ENCODE measurements around the gene JAM3. TPM values are rescaled to one million over a fixed set of nuclear protein-coding genes. Genes with fewer than 3 reads are reported as not detected.

The JAM3 gene
- total and polyA plus RNA-seq, 2 of the 4 experiments (the other 2 are of a cell fraction): 38.0 to 71.5 TPM

DNA sequence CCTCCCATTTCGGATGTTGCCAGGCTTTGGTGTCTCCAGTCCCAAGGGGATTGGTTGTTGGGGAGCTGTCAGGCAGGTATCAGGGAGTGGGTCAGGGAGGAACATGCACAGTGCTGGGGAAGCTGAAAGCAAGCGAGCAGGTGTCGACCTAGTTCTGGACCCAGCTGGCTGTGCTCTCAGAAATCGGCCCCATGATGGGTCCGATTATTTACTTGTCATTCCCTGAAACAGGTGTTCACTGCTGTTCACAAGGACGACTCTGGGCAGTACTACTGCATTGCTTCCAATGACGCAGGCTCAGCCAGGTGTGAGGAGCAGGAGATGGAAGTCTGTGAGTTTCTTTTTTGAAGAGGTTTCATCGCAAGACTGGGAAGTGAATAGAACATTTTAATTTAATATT lies 76.8 kb downstream of the JAM3 start:
- Histone ChIP-seq H4K5ac (ENCODE audit: low read depth, low read length) (no peak overlapping the region), H3K14ac (replicated peaks; ENCODE audit: low read depth, low read length) (no peak overlapping the region), H3K9me3 (ENCODE audit: control insufficient read depth, insufficient read depth, low read length) (no peaks in the 10 kb centered on the region), H2BK15ac (ENCODE audit: low read depth, low read length) (no peak overlapping the region), H4K91ac (ENCODE audit: insufficient read depth, low read depth, low read length) (no peak overlapping the region), H4K8ac (ENCODE audit: low read depth in 2 of 2, low read length in 2 of 2) (no peak overlapping the region), H3K56ac (ENCODE audit: extremely low read depth, insufficient read depth, low read length) (no peak overlapping the region), H3K18ac (ENCODE audit: low read depth, low read length) (no peak overlapping the region), H3K27ac (ENCODE audit: insufficient read depth, low read length) (no peak overlapping the region), H3K36me3 (ENCODE audit: control insufficient read depth, insufficient read depth, low read length) (peaks cover 19% of the 10 kb centered on the region), H3K79me1 (ENCODE audit: low read depth in 1 of 2, low read length in 2 of 2) (peaks cover 0 to 6% of the 10 kb centered on the region in 2 experiments; a peak in 2 of 4 replicates), H3K4me2 (ENCODE audit: low read depth, low read length) (no peak overlapping the region), H2BK5ac (ENCODE audit: low read depth, low read length, poor library complexity, severe bottlenecking) (no peak overlapping the region), H3K23ac (ENCODE audit: low read depth, low read length) (no peak overlapping the region), H4K20me1 (ENCODE audit: insufficient read depth, low read length) (no peaks in the 10 kb centered on the region), H2BK120ac (ENCODE audit: low read depth, low read length) (no peak overlapping the region), H3K4ac (ENCODE audit: low read depth, low read length) (no peak overlapping the region), H2AK5ac (ENCODE audit: low read depth, low read length) (no peak overlapping the region), H3K27me3 (ENCODE audit: control insufficient read depth, insufficient read depth, low read length) (no peaks in the 10 kb centered on the region), H3K4me1 (ENCODE audit: control insufficient read depth, insufficient read depth, low read length) (peaks cover 7% of the 10 kb centered on the region; the same call in 1 of the 2 replicates), H2BK20ac (ENCODE audit: low read depth, low read length) (no peak overlapping the region), H3K9me1 (ENCODE audit: insufficient read depth, low read length) (no peaks in the 10 kb centered on the region), H2AFZ (replicated peaks; ENCODE audit: low read length, poor library complexity) (no peak overlapping the region), H3K4me3 (ENCODE audit: insufficient read depth, low read depth, low read length) (no peak overlapping the region), H2AK9ac (replicated peaks; ENCODE audit: low read depth, low read length, poor library complexity) (no peak overlapping the region), H3K9ac (ENCODE audit: low read depth, low read length) (no peak overlapping the region)
- TF ChIP-seq CHD1 (IDR thresholded peaks at IDR 0.05; ENCODE audit: low read depth, low read length) (no peak), RFX5 (IDR thresholded peaks at IDR 0.05; ENCODE audit: low read depth, low read length) (no peak), MAZ (IDR thresholded peaks at IDR 0.05; ENCODE audit: borderline replicate concordance, low read depth, low read length) (no peak), POLR2A (IDR thresholded peaks at IDR 0.05; ENCODE audit: low read depth, low read length) (no peak), SMC3 (IDR thresholded peaks at IDR 0.05; ENCODE audit: low read depth, low read length) (no peak), MXI1 (IDR thresholded peaks at IDR 0.05; ENCODE audit: borderline replicate concordance, low read depth, low read length) (no peak), NFE2L2 (IDR thresholded peaks at IDR 0.05; ENCODE audit: low read depth, low read length) (no peak), CEBPB (IDR thresholded peaks at IDR 0.05; ENCODE audit: low read depth, low read length) (no peak), FOS (IDR thresholded peaks at IDR 0.05; ENCODE audit: low read depth, low read length) (no peak), RAD21 (IDR thresholded peaks at IDR 0.05; ENCODE audit: low read length) (no peak)
- CTCF ChIA-PET: no interaction called here
- intact Hi-C loops (cut with micrococcal nuclease): no loop called here
- POLR2A ChIA-PET (ENCODE audit: unreplicated experiment): no interaction called here
- no peak for DNase-seq
- no peak for ATAC-seq (ENCODE audit: low read depth)
- dilution Hi-C loops (cut with HindIII; ENCODE audit: low sequenced_read_pairs, unreplicated experiment): no loop called here
- BruUV-seq (replicated peaks): no TSS peak
- in situ Hi-C loops (cut with MboI; ENCODE audit: low sequenced_read_pairs): loop anchor here (10.0 kb wide), 1 partner anchor 221 kb away; no protein-coding TSS in a partner anchor
- no CpG with 5 or more reads among the region's 8 CpGs for WGBS, 2 experiments (ENCODE audit: extremely low coverage in 2 of 2, insufficient read length in 1 of 2)
